Measurements from ENCODE around the gene INPP5D.
"Not testable (repeated sequence)": the region's sequence is repeated elsewhere in the genome, so short reads cannot be mapped to it uniquely, and the experiment has no call there.

INPP5D gene

GRCh38 chr2:233117811-233118647 is 57.9 kb downstream of the INPP5D start:
- DNase-seq (ENCODE audit: low read depth) = no peak

- DNase-seq (ENCODE audit: low read depth) = no peak
Observed at GRCh38 chr2:233118648-233119000, 58.5 kb downstream of the INPP5D start.

GRCh38 chr2:233119123-233119522 is 59.0 kb downstream of the INPP5D start:
- DNase-seq (ENCODE audit: low read depth) = no peak

- no peak for DNase-seq (ENCODE audit: low read depth)
Observed at GRCh38 chr2:233119806-233120205, 59.7 kb downstream of the INPP5D start.

GRCh38 chr2:233120459-233120858 is 60.3 kb downstream of the INPP5D start:
- no peak for DNase-seq (ENCODE audit: low read depth)

- DNase-seq (ENCODE audit: low read depth) = no peak
Observed at GRCh38 chr2:233121856-233122255, 61.7 kb downstream of the INPP5D start.

GRCh38 chr2:233122541-233122940 is 62.4 kb downstream of the INPP5D start:
- no peak for DNase-seq (ENCODE audit: low read depth)

- not testable (repeated sequence) for DNase-seq (ENCODE audit: low read depth)
Observed at GRCh38 chr2:233123576-233123975, 63.4 kb downstream of the INPP5D start.

- no peak for DNase-seq (ENCODE audit: low read depth)
Observed at GRCh38 chr2:233124421-233125080, 64.4 kb downstream of the INPP5D start.

GRCh38 chr2:233125455-233126065 is 65.4 kb downstream of the INPP5D start:
- DNase-seq (ENCODE audit: low read depth) = no peak

GRCh38 chr2:233129351-233129978 is 69.3 kb downstream of the INPP5D start:
- no peak for DNase-seq (ENCODE audit: low read depth)

- no peak for DNase-seq (ENCODE audit: low read depth)
Observed at GRCh38 chr2:233130024-233130423, 69.9 kb downstream of the INPP5D start.

GRCh38 chr2:233130481-233131020 is 70.4 kb downstream of the INPP5D start:
- no peak for DNase-seq (ENCODE audit: low read depth)

- no peak for DNase-seq (ENCODE audit: low read depth)
Observed at GRCh38 chr2:233131936-233132720, 72.0 kb downstream of the INPP5D start.

GRCh38 chr2:233133239-233133638 is 73.1 kb downstream of the INPP5D start:
- DNase-seq (ENCODE audit: low read depth) = no peak

GRCh38 chr2:233135421-233135820 is 75.3 kb downstream of the INPP5D start:
- no peak for DNase-seq (ENCODE audit: low read depth)

GRCh38 chr2:233137040-233137439 is 76.9 kb downstream of the INPP5D start:
- no peak for DNase-seq (ENCODE audit: low read depth)

GRCh38 chr2:233140077-233140585 is 80.0 kb downstream of the INPP5D start:
- DNase-seq (ENCODE audit: low read depth) = no peak

- DNase-seq (ENCODE audit: low read depth) = no peak
Observed at GRCh38 chr2:233140978-233141377, 80.8 kb downstream of the INPP5D start.

- no peak for DNase-seq (ENCODE audit: low read depth)
Observed at GRCh38 chr2:233141901-233142300, 81.8 kb downstream of the INPP5D start.

- DNase-seq (ENCODE audit: low read depth) = no peak
Observed at GRCh38 chr2:233142355-233142897, 82.3 kb downstream of the INPP5D start.
